OCI-LY7 (cell line): ENCODE measurements around the gene DGKD.

ENCODE experiments used
- EZH2phosphoT487 ChIP-seq: fragments of 200-600 bp; sonication (generic); IDR thresholded peaks from 2 replicates; pipeline ENCODE4 v1.6.1; 2018; ENCODE audit warnings: low read depth, borderline replicate concordance, mild to moderate bottlenecking, mixed run types, antibody characterized with exemption, low read length, moderate library complexity, mixed read lengths
- TF ChIP-seq, protein P1 (sequence below): fragments of 200-600 bp; sonication (generic); conservative IDR thresholded peaks from 2 replicates; pipeline ENCODE4 v1.5.1; 2014; ENCODE audit warnings: mild to moderate bottlenecking, antibody characterized with exemption, low read length, moderate library complexity, mixed read lengths

DNA sequence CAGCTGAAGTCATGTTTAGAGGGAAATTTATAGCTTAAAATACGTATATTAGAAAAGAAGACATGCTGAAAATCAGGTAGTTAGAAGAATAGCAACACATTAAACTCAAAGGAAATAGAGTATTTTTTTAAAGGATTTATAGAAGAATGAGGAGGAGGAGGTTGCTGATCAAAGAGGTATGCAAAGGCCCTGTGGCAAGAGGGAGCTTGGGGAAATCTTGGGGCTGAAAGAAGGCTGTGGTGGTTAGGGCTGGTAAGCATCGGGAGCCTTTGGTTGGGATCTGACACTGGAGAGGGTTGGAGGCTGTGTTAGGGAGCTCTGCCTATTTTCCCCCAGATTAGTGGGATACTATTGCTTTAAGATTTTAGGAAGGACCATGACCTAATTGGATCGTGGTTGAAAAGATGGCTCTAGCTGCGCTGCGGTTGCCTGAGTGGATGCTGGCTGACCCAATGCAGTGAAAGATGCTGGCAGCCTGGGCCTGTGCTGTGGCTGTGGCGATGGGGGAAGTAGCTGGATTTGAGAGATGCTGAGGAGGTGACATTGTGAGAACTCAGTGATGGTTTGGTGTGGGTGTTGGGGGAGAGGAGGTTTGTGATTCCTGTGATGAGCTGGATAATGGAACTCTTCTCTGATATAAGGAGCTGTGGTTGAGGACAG is 11.7 kb downstream of the DGKD start:
- TF ChIP-seq, protein P1, sequence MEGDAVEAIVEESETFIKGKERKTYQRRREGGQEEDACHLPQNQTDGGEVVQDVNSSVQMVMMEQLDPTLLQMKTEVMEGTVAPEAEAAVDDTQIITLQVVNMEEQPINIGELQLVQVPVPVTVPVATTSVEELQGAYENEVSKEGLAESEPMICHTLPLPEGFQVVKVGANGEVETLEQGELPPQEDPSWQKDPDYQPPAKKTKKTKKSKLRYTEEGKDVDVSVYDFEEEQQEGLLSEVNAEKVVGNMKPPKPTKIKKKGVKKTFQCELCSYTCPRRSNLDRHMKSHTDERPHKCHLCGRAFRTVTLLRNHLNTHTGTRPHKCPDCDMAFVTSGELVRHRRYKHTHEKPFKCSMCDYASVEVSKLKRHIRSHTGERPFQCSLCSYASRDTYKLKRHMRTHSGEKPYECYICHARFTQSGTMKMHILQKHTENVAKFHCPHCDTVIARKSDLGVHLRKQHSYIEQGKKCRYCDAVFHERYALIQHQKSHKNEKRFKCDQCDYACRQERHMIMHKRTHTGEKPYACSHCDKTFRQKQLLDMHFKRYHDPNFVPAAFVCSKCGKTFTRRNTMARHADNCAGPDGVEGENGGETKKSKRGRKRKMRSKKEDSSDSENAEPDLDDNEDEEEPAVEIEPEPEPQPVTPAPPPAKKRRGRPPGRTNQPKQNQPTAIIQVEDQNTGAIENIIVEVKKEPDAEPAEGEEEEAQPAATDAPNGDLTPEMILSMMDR = no peak
- no peak for TF ChIP-seq EZH2phosphoT487
